ENCODE measurements around the gene DCAF8. TPM values are rescaled to one million over a fixed set of nuclear protein-coding genes. Genes with fewer than 3 reads are reported as not detected.
A peak's percentile ranks its signal among the peaks of the same experiment; 100 is the strongest.

DCAF8 gene
- total RNA-seq: 124 and 130 TPM in 2 replicates
- long read RNA-seq, full-length matches to known transcripts: 7 of 25 reads
- long read RNA-seq, partial matches to known transcripts: 8 of 25 reads
- long read RNA-seq, other reads (novel, unspliced or antisense): 10 of 25 reads

DNA sequence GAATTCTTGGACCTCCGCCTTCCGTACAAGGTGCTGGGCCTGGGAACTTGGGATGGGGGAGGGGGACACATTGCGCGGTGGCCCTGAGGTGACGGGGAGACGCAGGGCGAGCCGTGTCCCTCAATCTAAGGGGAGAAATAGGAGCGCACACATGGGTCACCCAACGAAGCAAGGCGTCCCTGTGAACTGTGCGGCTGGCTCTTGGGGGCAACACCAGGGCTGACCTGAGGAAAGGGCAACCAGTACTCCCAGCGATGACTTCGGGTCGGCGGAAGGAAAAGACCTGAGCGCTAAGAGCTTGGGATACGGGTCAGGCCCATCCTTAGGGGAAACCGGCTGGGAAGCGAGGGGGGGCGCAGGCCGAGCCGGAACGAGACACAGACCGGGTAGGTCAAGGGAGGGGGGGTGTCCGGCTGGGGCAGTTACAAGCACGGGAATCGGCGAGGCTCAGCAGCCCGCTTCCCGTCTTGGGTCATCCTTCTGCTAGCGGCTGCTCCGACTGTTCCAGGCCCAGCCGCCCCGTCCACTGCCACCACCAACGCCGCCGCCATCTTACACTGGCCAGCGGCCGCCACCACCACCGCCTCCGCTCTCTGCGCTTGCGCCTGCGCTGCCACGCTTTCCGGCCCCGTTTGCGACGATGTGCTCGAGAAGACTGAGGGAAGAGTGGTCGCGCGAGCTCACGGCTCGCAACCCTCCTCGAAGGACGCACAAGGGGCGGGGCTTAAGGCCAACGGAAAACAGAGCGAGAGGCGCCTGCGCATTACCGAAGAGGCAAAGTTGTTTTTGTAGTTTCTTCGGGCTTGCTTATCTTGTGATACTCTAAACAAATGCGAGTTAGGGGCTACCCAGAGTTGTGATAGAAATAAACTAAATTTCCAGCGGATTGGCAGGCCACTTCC is at the start of gene DCAF8:
Gene DCAF8, minus strand, starts transcription at position 657 of the 902 bp plus-strand sequence. CDS start 18,541 bp downstream, outside the sequence.
- H3K36me3 Mint-ChIP-seq (ENCODE audit: low read depth): no peaks in the 10 kb centered on the region
- H3K4me1 Mint-ChIP-seq: peaks cover 44% of the 10 kb centered on the region
- no peaks in the 10 kb centered on the region for H3K9me3 Mint-ChIP-seq
- peak within 1 kb of the TSS; percentile 100 for H3K4me3 Mint-ChIP-seq
- H3K27me3 Mint-ChIP-seq (ENCODE audit: low read depth): peaks cover 22% of the 10 kb centered on the region
- peak within 1 kb of the TSS; percentile 99 for H3K27ac Mint-ChIP-seq (ENCODE audit: unreplicated experiment)
- DNase-seq (ENCODE audit: low read depth, low spot score): peak; percentile 98
- TF ChIP-seq, protein P1, sequence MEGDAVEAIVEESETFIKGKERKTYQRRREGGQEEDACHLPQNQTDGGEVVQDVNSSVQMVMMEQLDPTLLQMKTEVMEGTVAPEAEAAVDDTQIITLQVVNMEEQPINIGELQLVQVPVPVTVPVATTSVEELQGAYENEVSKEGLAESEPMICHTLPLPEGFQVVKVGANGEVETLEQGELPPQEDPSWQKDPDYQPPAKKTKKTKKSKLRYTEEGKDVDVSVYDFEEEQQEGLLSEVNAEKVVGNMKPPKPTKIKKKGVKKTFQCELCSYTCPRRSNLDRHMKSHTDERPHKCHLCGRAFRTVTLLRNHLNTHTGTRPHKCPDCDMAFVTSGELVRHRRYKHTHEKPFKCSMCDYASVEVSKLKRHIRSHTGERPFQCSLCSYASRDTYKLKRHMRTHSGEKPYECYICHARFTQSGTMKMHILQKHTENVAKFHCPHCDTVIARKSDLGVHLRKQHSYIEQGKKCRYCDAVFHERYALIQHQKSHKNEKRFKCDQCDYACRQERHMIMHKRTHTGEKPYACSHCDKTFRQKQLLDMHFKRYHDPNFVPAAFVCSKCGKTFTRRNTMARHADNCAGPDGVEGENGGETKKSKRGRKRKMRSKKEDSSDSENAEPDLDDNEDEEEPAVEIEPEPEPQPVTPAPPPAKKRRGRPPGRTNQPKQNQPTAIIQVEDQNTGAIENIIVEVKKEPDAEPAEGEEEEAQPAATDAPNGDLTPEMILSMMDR (conservative IDR thresholded peaks at IDR 0.05): no peak

DNA sequence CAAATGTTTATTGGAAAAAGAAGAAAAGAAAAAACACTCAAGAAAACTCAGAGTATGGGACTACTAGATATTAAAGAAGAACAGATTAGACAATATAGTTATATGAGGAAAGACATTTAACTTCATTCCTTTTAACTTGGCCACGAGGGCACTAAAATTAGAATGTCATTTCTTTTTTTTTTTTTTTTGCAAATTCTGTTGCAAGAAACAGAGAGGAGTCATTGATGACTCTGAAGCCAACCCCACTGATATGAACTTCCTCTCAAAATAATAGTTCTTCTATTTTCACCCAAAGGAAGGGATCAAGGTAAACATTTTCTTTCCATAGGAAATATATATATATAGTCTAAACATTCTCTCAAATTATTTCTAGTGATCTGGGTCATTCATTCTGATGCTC is 47.2 kb upstream of the DCAF8 start:
- Mint-ChIP-seq H3K27me3 (ENCODE audit: low read depth) (no peaks in the 10 kb centered on the region), H3K9me3 (no peaks in the 10 kb centered on the region), H3K4me3 (no peak overlapping the region), H3K4me1 (no peaks in the 10 kb centered on the region), H3K27ac (ENCODE audit: unreplicated experiment) (no peak overlapping the region), H3K36me3 (ENCODE audit: low read depth) (peaks cover 29% of the 10 kb centered on the region)
- DNase-seq (ENCODE audit: low read depth, low spot score): no peak
- TF ChIP-seq, protein P1 (conservative IDR thresholded peaks at IDR 0.05): no peak

DNA sequence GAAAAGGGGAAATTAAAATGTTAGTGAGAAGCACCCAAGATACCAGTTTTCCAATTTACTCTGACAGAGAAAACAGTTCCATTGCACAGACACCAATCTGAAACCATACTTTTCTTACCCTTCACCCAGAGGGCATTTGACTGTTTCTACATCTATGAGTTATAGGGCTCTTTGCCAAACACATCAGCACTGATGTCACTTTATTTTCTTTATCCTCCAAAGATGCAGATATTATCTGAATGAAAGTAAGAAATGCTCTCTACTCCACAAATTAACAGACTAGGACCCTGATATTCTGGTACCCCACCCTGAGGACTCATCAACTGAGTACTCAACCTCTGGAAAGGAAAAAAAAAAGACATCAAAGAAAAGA is 46.8 kb upstream of the DCAF8 start:
- TF ChIP-seq, protein P1 (conservative IDR thresholded peaks at IDR 0.05): no peak
- no peak overlapping the region for H3K27ac Mint-ChIP-seq (ENCODE audit: unreplicated experiment)
- no peak overlapping the region for H3K4me3 Mint-ChIP-seq
- peaks cover 28% of the 10 kb centered on the region for H3K36me3 Mint-ChIP-seq (ENCODE audit: low read depth)
- no peaks in the 10 kb centered on the region for H3K9me3 Mint-ChIP-seq
- no peaks in the 10 kb centered on the region for H3K27me3 Mint-ChIP-seq (ENCODE audit: low read depth)
- no peaks in the 10 kb centered on the region for H3K4me1 Mint-ChIP-seq
- no peak for DNase-seq (ENCODE audit: low read depth, low spot score)

DNA sequence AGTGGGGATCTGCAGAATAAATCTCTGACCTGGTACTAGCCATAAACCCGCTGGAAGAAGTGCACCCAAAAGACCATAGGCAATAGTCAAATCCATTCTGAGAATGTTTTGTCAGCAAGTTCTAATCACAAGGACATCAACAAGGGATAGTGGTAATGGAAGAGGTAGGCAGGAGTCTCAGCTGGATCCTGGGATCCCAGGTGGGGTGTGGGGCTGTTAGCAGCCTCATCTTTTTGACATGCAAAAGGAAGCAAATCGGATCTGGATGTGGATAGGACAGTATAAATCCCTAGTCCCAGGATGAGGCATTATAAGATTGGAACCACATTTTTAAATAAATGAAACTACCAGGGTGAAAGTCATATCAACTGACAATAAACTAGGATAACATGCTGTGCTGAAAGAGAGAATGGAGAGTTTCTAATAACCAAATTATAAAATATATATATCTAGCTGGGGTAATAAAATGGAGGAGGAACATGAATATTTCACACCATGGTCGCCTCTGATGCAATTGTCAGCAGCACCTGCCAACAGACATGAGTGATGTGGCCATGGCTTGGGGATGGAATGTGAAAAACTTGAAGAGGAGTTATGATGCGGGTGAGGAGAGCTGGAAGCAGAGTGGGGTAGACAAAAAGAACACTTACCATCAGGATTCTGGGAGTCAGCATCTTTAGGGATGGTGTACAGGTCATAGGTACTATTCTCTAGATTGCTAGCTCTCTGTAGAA is 46.3 kb upstream of the DCAF8 start:
- Mint-ChIP-seq H3K4me3 (no peak overlapping the region), H3K9me3 (no peaks in the 10 kb centered on the region), H3K36me3 (ENCODE audit: low read depth) (peaks cover 25% of the 10 kb centered on the region), H3K4me1 (no peaks in the 10 kb centered on the region), H3K27me3 (ENCODE audit: low read depth) (no peaks in the 10 kb centered on the region), H3K27ac (ENCODE audit: unreplicated experiment) (no peak overlapping the region)
- TF ChIP-seq, protein P1 (conservative IDR thresholded peaks at IDR 0.05): no peak
- DNase-seq (ENCODE audit: low read depth, low spot score): no peak

DNA sequence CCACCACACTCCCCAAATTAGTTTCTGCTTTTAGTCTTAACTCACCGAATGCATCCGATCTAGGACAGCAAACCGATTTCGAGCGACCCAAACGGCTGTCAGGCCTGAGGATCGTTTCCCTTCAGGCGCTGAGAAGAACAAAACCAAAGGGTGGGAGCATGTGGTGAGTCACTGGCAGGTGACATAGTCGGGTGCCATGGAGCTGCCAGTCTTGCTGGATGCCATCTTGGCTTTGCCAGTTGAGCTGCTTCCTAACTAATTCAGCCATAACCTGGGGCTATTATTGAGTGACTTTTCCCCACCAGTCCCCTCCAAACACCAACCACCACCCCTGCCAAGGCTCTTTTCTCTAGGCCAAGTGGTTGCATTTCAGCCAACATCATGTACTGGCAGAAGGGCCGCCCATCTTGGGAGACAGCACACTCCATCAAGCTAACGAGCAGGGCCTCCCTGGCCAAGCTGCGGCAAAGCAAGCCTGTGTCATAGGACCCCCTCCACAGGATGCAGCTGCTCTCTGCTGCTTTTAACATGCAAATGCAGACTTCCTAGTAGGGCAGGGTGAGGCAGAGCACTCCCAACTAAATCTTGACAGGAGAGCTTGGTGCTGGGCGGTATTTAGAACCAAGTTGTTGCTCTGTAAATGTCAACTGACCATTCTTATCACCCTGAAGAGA is 44.9 kb upstream of the DCAF8 start:
- H3K27me3 Mint-ChIP-seq (ENCODE audit: low read depth): no peaks in the 10 kb centered on the region
- no peaks in the 10 kb centered on the region for H3K4me1 Mint-ChIP-seq
- TF ChIP-seq, protein P1 (conservative IDR thresholded peaks at IDR 0.05): no peak
- peaks cover 20% of the 10 kb centered on the region for H3K36me3 Mint-ChIP-seq (ENCODE audit: low read depth)
- no peaks in the 10 kb centered on the region for H3K9me3 Mint-ChIP-seq
- no peak overlapping the region for H3K4me3 Mint-ChIP-seq
- no peak overlapping the region for H3K27ac Mint-ChIP-seq (ENCODE audit: unreplicated experiment)
- no peak for DNase-seq (ENCODE audit: low read depth, low spot score)
